Right lobe of liver (tissue), 6 donors: ENCODE data around the gene CLCN1. TPM values are rescaled to one million over a fixed set of nuclear protein-coding genes. Genes with fewer than 3 reads are reported as not detected.

Source experiments
- ATAC-seq, 4 donors: fragments of 200-7000 bp; cut with Tn5 transposase; one replicate each; pipeline ENCODE4 v1.9.1; 2020; ENCODE audit warnings: mild to moderate bottlenecking in 4 of 4, moderate library complexity in 4 of 4
- DNase-seq, 3 donors: peaks; one replicate each; pipeline ENCODE4 v3.0.0-alpha.2; 2020
- H3K27ac ChIP-seq, 3 donors: fragments of 200-600 bp; one replicate each; pipeline ENCODE4 v1.8.0; 2022
- H3K27me3 ChIP-seq, 2 donors: fragments of 200-600 bp; one replicate each; pipeline ENCODE4 v1.8.0; 2022
- H3K36me3 ChIP-seq, 4 donors: fragments of 200-600 bp; sonication (generic) in 1 of 4; one replicate each; pipeline versions ENCODE4 v1.5.1 to v1.8.0; 2017 to 2022; ENCODE audit warnings: control low read depth in 1 of 4
- H3K4me1 ChIP-seq, 4 donors: fragments of 200-600 bp; sonication (generic) in 1 of 4; one replicate each; pipeline versions ENCODE4 v1.5.1 to v1.8.0; 2017 to 2022; ENCODE audit warnings: control low read depth in 1 of 4
- H3K4me3 ChIP-seq, 3 donors: fragments of 200-600 bp; one replicate each; pipeline ENCODE4 v1.8.0; 2022
- H3K9me3 ChIP-seq, 4 donors: fragments of 200-600 bp; sonication (generic) in 1 of 4; one replicate each; pipeline versions ENCODE4 v1.5.1 to v1.8.0; 2017 to 2022; ENCODE audit warnings: control low read depth in 1 of 4
- CTCF ChIP-seq, 4 donors: fragments of 200-600 bp in 3 of 4; fragments of 450-650 bp in 1 of 4; IDR thresholded peaks; one replicate each; pipeline versions ENCODE4 v1.5.1 to v1.8.0; 2016 to 2022; ENCODE audit warnings: antibody characterized with exemption in 4 of 4, mild to moderate bottlenecking in 2 of 4
- POLR2A ChIP-seq: fragments of 450-650 bp; IDR thresholded peaks from one replicate; pipeline ENCODE4 v1.6.1; 2017; ENCODE audit warnings: antibody characterized with exemption, mild to moderate bottlenecking
- WGBS: methylation state at CpG from one replicate; pipeline ENCODE4 v1.1.6; 2018; ENCODE audit warnings: low coverage, low lambda C conversion rate; ENCODE audit not compliant: insufficient coverage; ENCODE audit errors: missing lambda C conversion rate; 5-methylcytosine and 5-hydroxymethylcytosine counted together
- intact Hi-C, 2 donors: fragments of 100-400 bp; cut with DNase I; formaldehyde crosslinking; loops; one replicate each; pipeline versions ENCODE4 v1.11.2 to v1.14.1; 2022
- total RNA-seq, 6 experiments: library from RNA; depleted of rRNA in 2 of 6; stranded (reverse); fragments of >200 nt in 2 of 6; fragmentation: NEBNext Ultra II Directional in 3 of 6; extraction: Animal tissue kit (Norgen Biotek cat#: 25700) in 3 of 6; gene quantifications; one replicate each; pipeline versions ENCODE4 v1.1.0 to v1.2.4, GENCODE V29; 2016 to 2023
- donor health status: DM: no; HTN: yes; CAD: no.
- donor health status: DM: no; HTN: no; CAD: no.
- donor health status: DM: no; HTN: no; CAD: no.
- donor health status: DM: no; HTN: yes; CAD: no.
- donor health status: DM: no; HTN: yes; CAD: no.

CLCN1 gene
- total RNA-seq, 6 experiments from 2014 or later, result not detected

- ATAC-seq, result peak; percentile 72 to 90 (median 84)
- Histone ChIP-seq H3K27ac (no peak overlapping the region), H3K4me3 (peak overlapping the region in 1 of 3 donors; percentile 7), H3K27me3 (no peaks in the 10 kb centered on the region), H3K9me3 (no peaks in the 10 kb centered on the region), H3K4me1 (no peaks in the 10 kb centered on the region), H3K36me3 (no peaks in the 10 kb centered on the region)
- TF ChIP-seq CTCF (IDR thresholded peaks at IDR 0.05) (peak in 3 of 4 donors; percentile 33 to 37 (median 37)), POLR2A (no peak)
- peak in 1 of 3 donors; percentile 64 for DNase-seq
- intact Hi-C loops, result no loop called here
- WGBS, result 13% methylated on average over 19 of the region's 35 CpGs
Measured at GRCh38 chr7:143345428-143345900, 29.6 kb downstream of the CLCN1 start.

- ATAC-seq (no peak), DNase-seq (no peak)
- Histone ChIP-seq H3K4me3 (no peak overlapping the region), H3K27me3 (no peaks in the 10 kb centered on the region), H3K4me1 (no peaks in the 10 kb centered on the region), H3K27ac (no peak overlapping the region), H3K36me3 (no peaks in the 10 kb centered on the region), H3K9me3 (no peaks in the 10 kb centered on the region)
- no peak for TF ChIP-seq CTCF (IDR thresholded peaks at IDR 0.05)
- no peak for TF ChIP-seq POLR2A
- intact Hi-C loops, result no loop called here
- WGBS, result 79% methylated on average over 2 of the region's 4 CpGs
Measured at GRCh38 chr7:143346018-143346417, 30.1 kb downstream of the CLCN1 start.

GRCh38 chr7:143347950-143348349 is 32.0 kb downstream of the CLCN1 start:
- no peaks in the 10 kb centered on the region for H3K9me3 ChIP-seq

GRCh38 chr7:143351060-143351459 is 35.1 kb downstream of the CLCN1 start:
- no peak overlapping the region for H3K4me3 ChIP-seq
- H3K36me3 ChIP-seq, result no peaks in the 10 kb centered on the region
- ATAC-seq (no peak), DNase-seq (no peak)
- TF ChIP-seq POLR2A (no peak), CTCF (IDR thresholded peaks at IDR 0.05) (no peak)
- H3K4me1 ChIP-seq, result peaks cover 0 to 11% (median 2%) of the 10 kb centered on the region in 4 donors
- no peaks in the 10 kb centered on the region for H3K27me3 ChIP-seq
- H3K9me3 ChIP-seq, result no peaks in the 10 kb centered on the region
- intact Hi-C loops, result no loop called here
- H3K27ac ChIP-seq, result no peak overlapping the region
- 87% methylated on average over 5 of the region's 5 CpGs for WGBS

More at GRCh38 chr7:143347950-143348349, 32.0 kb downstream of the CLCN1 start:
- intact Hi-C loops, result no loop called here
- DNase-seq, result no peak
- WGBS, result 64% methylated on average over 5 of the region's 5 CpGs
- no peak overlapping the region for H3K4me3 ChIP-seq
- no peak for ATAC-seq
- TF ChIP-seq CTCF (IDR thresholded peaks at IDR 0.05) (no peak), POLR2A (no peak)
- H3K27ac ChIP-seq, result no peak overlapping the region
- H3K36me3 ChIP-seq, result no peaks in the 10 kb centered on the region
- H3K27me3 ChIP-seq, result no peaks in the 10 kb centered on the region
- peaks cover 0 to 10% (median 2%) of the 10 kb centered on the region in 4 donors for H3K4me1 ChIP-seq

GRCh38 chr7:143351574-143351973 is 35.7 kb downstream of the CLCN1 start:
- Histone ChIP-seq H3K27ac (no peak overlapping the region), H3K9me3 (no peaks in the 10 kb centered on the region), H3K27me3 (no peaks in the 10 kb centered on the region), H3K4me3 (no peak overlapping the region), H3K4me1 (peaks cover 0 to 11% (median 2%) of the 10 kb centered on the region in 4 donors), H3K36me3 (no peaks in the 10 kb centered on the region)
- ATAC-seq (no peak), DNase-seq (no peak)
- WGBS, result 98% methylated on average over 5 of the region's 9 CpGs
- intact Hi-C loops, result no loop called here
- TF ChIP-seq CTCF (IDR thresholded peaks at IDR 0.05) (no peak), POLR2A (no peak)
